HG03342 (cell line): ENCODE data around the gene QPRT.
"Not testable (repeated sequence)": the region's sequence is repeated elsewhere in the genome, so short reads cannot be mapped to it uniquely, and the experiment has no call there.

Source experiments
- ATAC-seq: cut with Tn5 transposase; IDR thresholded peaks from one replicate; pipeline ENCODE4 v1.9.1; 2021; ENCODE audit warnings: mild to moderate bottlenecking, moderate library complexity; ENCODE audit not compliant: unreplicated experiment

The QPRT gene

GRCh38 chr16:29714396-29714795 is 35.4 kb downstream of the QPRT start:
- no peak for ATAC-seq

DNA sequence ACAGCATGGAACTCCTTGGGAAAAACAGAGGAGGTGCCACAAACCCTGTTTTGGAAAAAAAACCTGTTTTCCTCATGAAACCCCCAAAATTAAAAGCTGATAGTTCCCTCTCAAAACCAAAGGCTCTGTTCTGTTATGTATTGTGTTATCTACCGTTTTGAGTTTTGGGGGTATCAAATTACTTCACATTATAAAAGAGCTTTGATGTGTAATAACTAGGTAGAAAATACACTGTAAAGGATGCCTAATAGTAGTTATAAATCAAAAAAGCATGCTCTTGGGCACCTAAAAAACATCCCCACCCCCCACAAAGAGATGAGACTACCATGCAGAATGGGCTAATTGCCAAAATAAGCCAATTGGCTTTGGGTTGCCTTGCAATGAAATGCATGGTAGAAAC is 36.0 kb downstream of the QPRT start:
- ATAC-seq = no peak

- ATAC-seq = no peak
These were observed 38.1 kb downstream of the QPRT start for GRCh38 chr16:29717113-29717512.

DNA sequence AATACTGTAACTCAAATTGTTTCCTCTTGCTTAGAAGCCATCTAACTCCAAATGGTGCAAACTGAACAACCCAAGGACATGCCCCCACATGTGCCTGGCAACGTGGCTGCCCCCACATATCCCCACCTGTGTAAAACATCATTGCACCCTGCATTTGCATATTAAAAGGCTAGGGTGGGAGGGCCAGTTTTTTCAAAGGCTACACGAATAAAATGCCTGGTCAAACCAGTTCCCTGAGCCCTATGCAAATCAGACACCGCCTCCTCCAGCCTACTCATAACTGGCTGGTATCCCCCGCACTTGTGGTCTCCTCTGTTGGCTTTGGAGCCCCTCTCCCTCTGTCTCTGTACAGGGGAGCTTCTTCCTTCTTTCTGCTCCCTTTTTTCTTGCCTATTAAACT is 40.1 kb downstream of the QPRT start:
- no peak for ATAC-seq

GRCh38 chr16:29720703-29721102 is 41.7 kb downstream of the QPRT start:
- ATAC-seq = no peak

GRCh38 chr16:29721167-29721879 is 42.3 kb downstream of the QPRT start:
- ATAC-seq = not testable (repeated sequence)

- no peak for ATAC-seq
These were observed 47.9 kb downstream of the QPRT start for GRCh38 chr16:29726845-29727377.

DNA sequence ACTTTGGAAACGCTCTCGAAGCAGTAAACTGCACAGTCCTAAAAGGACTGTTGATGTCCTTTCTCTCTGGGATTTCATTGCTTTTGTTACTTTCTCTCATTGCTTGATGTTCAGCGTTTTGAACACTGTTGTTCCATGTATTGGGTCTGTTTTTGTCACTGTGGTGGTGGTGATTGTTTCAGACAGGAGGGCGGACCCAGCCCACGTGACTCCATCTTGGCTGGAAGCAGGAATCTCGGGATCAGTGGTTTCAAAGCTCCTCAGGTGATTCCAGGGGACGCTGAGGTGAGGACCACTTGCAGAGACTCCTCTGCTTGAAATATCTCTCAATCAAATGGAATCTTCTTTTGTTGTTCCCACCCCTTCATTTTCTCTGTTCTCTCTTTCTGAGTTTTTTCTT is 48.5 kb downstream of the QPRT start:
- ATAC-seq = no peak

- ATAC-seq = no peak
These were observed 50.1 kb downstream of the QPRT start for GRCh38 chr16:29729116-29729521.

- ATAC-seq = no peak
These were observed 51.7 kb downstream of the QPRT start for GRCh38 chr16:29730649-29731048.

GRCh38 chr16:29731768-29732601 is 53.0 kb downstream of the QPRT start:
- ATAC-seq = not testable (repeated sequence)

- no peak for ATAC-seq
These were observed 55.8 kb downstream of the QPRT start for GRCh38 chr16:29734786-29735185.

GRCh38 chr16:29736112-29736511 is 57.1 kb downstream of the QPRT start:
- ATAC-seq = no peak

DNA sequence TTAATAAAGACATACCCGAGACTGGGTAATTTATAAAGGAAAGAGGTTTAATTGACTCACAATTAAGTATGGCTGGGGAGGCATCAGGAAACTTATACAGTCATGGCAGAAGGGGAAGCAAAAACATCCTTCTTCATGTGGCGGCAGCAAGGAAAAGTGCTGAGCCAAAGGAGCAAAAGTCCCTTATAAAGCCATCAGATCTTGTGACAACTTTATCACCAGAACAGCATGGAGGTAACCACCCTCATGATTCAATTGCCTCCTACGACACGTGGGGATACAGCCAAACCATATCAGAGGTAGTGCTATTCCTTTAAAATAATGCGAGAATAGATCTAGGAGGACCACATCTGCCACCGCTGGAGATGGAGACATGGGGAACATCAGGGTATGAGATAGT is 57.8 kb downstream of the QPRT start:
- ATAC-seq = no peak

DNA sequence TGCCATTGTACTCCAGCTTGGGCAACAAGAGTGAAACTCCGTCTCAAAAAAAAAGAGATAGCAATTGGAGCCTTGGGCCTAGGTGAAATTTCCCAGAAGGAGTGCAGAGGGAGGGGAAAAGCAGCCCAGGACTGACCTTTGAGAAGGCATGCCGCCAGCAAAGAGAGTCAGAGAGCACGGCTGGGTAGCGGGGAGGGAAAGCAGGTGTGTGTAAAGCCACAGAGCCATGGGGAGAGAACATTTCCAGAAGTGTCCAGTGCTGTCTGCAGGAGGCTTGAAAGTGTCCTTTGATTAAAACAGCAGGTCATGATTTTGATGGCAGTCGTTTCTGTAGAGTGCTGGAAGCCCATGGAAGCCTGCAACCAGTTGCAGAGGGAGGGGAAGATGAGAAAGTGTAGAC is 58.7 kb downstream of the QPRT start:
- no peak for ATAC-seq

- no peak for ATAC-seq
These were observed 59.5 kb downstream of the QPRT start for GRCh38 chr16:29738514-29738913.

DNA sequence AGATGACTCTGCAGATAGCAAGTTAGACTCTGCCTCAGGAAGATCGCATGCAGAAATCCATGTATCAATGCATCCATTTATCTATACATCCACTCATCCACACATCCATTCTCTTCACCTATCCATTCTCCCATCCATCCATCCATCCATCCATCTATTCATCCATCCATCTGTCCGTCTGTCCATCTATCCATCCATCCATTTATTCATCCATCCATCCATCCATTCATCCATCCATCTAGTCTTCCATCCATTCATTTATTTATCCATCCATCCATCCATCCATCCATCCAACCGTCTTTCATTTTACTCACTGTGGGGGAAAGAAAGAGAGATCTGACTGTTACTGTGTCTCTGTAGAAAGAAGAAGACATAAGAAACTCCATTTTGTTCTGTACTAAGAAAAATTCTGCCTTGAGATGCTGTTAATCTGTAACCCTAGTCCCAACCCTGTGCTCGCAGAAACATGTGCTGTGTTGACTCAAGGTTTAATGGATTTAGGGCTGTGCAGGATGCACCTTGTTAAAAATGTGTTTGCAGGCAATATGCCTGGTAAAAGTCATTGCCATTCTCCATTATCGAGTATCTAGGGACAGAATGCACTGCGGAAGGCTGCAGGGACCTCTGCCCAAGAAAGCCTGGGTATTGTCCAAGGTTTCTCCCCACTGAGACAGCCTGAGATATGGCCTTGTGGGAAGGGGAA is 61.1 kb downstream of the QPRT start:
- ATAC-seq = not testable (repeated sequence)

GRCh38 chr16:29740630-29741015 is 61.6 kb downstream of the QPRT start:
- ATAC-seq = not testable (repeated sequence)

DNA sequence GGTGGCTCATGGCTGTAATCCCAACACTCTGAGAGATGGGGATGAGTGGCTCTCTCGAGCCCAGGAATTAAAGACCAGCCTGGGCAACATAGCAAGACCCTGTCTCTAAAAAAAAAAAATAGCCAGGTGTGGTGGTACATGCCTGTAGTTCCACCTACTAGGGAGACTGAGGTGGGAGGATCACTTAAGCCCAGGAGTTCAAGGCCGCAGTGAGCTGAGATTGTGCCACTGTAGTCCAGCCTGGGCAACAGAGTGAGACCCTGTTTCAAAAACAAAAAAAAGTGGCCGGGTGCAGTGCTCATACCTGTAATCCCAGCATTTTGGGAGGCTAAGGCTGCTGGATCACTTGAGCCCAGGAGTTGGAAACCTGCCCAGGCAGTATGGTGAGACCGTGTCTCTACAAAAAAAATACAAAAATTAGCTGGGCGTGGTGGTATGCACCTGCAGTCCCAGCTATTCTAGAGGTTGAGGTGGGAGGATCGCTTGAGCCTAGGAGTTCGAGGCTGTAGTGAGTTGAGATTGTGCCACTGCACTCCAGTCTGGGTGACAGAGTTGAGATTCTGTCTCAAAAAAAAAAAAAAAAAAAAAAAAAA is 63.8 kb downstream of the QPRT start:
- no peak for ATAC-seq

- no peak for ATAC-seq
These were observed 64.5 kb downstream of the QPRT start for GRCh38 chr16:29743475-29743826.
